Islet precursor cell (in vitro differentiated cells): ENCODE data around the gene SCNN1B.

Experiments used
- DNase-seq: peaks from one replicate; pipeline ENCODE4 v3.0.0-alpha.2; 2018

The SCNN1B gene

DNA sequence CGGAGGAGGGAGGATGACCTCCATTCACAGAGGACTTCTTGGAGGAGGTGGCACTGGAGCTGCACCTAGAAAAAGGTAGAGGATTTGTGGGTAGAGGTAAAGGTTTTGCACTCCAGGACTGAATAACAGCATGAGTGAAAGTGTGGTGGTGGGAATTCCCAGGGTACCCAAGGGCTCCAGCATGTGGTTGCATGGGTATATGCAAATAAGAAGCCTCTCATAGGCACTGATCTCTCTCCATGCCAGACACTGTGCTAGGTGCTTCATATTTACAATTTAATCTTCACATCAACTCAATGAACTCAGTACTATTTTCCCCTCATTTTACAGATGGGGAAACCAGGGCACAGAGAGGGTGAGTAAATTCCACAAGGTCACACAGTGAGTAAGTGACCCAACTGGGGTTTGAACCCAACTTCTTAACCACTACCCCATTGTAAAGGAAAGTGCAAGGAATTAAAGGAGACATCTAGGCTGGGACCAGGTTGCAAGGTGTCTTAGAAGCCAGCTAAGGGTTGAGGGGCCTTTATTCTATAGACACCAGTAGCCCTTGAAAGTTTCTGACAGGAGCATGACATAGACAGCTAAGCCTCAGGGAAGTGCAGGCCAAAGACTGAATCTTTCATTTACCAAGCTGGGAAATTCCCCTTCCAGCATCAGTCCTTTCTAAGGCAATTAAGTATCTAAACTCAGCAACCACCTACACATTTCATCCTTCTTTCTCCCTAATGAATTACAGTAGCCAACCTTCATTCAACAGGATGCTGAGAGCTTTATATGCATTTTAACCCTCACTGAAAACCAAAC, 21.3 kb downstream of the SCNN1B start:
- DNase-seq, result no peak

- DNase-seq, result no peak
These were observed 22.6 kb downstream of the SCNN1B start for GRCh38 chr16:23324727-23325126.

GRCh38 chr16:23327836-23328235, 25.7 kb downstream of the SCNN1B start:
- DNase-seq, result no peak

- no peak for DNase-seq
These were observed 28.1 kb downstream of the SCNN1B start for GRCh38 chr16:23330161-23330560.

DNA sequence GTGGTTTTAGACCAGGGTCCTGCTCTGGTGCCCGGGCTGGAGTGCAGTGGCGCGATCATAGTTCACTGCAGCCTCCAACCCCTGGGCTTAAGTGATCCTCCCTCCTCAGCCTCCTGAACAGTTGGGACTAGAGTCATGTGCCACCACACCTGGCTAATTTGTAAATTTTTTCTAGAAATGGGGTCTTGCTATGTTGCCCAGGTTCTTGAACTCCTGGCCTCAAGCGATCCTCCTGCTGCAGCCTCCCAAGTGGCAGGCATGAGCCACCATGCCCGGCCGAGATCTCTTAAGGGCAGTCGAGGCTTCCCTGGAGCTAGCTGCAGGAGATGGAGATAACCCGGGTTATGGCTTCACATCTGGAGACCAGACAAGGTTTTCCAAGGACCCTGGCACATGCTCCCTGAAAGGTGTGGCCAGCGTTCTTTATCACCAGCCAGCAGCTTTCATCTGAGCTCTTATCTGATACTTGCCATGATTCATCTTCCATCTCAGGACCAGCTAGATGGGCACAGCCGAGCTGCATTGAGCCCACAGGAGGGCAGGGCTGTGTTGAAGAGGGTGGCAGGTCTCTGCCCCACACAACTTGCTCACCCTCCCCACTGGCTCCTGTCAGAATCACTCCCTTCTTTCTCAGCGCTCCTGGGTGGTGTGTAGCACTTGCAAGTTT, 28.6 kb downstream of the SCNN1B start:
- DNase-seq, result no peak

DNA sequence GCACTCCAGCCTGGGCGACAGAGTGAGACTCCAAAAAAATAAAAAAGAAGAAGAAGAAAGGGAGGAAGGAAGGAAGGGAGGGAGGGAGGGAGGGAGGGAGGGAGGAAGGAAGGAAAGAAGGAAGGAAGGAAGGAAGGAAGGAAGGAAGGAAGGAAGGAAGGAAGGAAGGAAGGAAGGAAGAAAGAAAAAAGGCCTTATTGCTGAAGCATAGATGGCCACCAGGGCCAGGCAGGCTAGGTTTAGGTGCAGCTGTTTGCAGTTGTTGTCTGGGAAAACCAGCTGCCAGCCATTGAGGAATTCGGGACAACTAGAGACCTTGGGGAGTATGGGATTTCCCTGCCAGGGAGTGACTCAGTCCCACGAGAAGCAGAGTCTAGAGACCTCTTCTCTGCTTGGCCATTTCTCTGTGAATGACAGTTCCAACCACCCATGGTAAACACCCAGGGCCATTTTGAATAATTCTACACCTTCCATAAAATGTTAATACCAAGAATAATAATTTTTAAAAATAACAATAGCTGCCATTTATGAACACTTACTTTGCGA, 31.0 kb downstream of the SCNN1B start:
- DNase-seq, result no peak

GRCh38 chr16:23333831-23334456, 31.8 kb downstream of the SCNN1B start:
- no peak for DNase-seq

DNA sequence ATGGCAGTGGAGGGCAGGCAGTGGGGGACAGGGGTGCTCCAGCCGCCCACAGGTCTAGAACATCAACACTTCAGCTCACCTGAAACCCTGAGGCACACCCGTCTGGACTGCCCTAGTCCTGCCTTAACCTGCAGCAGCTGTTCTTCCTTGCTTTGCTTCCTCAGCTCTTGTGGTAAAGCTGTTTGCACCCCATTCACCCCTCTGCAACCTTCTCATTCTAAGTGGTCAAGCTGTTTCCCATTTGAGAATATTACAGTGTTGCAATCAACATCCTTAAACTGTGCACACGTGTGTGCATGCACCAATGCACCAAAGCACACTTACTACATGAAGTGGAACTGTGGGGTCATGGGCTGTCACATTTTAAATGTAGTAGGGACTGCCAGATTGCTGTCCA, 32.4 kb downstream of the SCNN1B start:
- no peak for DNase-seq

DNA sequence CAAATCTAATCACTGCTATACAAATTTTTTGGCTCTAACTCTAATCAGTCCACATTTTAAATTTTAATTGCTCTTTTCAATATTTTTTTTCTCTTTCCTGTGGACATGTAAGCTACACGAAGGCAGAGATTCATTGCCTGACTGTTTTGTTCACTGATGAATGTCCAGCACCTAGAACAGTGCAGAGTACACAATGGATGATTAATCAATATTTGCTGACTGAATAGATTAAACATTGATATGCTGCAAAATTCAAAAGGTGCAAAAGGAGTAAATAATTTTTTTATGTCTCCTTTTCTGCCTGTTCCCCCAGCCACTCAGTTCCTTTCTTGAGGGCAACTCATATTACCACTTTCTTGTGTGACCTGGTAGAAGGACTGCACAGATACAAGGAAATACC, 32.8 kb downstream of the SCNN1B start:
- DNase-seq, result no peak

GRCh38 chr16:23337836-23338550, 35.9 kb downstream of the SCNN1B start:
- no peak for DNase-seq

DNA sequence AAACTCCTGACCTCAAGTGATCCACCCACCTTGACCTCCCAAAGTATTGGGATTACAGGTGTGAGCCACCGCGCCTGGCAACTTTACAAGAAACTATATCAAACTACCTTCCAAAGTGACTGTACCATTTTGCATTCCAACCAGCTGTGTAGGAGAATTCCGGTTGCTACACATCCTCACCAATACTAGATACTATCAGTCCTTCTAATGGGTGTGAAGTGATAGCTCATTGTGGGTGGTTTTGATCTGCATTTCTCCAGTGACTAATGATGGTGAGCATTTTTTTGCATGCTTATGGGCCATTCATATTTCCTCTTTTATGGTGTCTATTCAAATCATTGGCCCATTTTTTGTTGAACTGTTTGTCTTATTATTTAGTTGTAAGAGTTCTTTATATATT, 37.7 kb downstream of the SCNN1B start:
- no peak for DNase-seq

- DNase-seq, result no peak
These were observed 40.1 kb downstream of the SCNN1B start for GRCh38 chr16:23342083-23342640.

GRCh38 chr16:23343643-23344612, 41.8 kb downstream of the SCNN1B start:
- no peak for DNase-seq

DNA sequence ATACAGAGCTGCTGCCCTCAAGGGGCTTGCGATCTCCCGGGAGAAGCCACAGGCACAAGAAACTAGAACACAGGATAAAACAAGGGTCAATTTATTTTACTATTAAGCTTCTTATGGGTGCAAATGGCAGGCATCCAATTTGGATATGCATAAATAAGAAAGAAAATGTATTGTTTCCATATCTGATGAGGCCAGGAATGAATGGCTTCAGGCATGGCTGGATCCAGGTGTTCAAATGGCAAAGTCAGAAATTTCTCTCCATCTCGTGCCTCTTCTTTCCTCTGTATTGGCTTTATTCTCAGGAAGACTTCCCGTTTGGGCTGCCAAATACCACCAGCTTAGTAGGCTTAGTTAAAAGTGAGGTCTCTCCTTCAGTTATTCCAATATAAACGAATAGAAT, 43.1 kb downstream of the SCNN1B start:
- no peak for DNase-seq

DNA sequence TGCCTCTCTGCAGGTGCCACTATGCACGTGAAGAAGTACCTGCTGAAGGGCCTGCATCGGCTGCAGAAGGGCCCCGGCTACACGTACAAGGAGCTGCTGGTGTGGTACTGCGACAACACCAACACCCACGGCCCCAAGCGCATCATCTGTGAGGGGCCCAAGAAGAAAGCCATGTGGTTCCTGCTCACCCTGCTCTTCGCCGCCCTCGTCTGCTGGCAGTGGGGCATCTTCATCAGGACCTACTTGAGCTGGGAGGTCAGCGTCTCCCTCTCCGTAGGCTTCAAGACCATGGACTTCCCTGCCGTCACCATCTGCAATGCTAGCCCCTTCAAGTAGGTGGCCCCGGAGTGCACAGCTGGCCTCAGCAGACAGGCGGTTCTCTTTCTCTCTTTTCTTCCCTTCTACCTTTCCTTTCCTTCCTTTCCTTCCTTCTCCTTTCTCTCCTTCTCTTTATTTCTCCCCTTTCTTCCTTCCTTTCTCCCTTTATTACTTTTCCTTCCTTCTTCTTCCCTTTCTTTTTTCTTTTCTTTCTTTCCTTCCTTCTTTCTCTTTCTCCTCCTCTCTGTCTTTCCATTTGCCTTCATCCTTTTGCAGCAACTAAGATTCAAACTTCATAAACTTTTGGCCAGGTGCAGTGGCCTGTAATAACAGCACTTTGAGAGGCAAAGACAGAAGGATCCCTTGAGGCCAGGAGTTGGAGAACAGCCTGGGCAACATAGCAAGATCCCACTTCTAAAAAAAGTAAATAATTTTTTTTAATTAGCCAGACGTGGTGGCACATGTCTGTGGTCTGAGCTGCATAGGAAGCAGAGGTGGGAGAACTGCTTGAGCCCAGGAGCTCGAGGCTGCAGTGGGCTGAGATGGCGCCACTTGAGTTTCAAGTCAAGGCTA, 46.7 kb downstream of the SCNN1B start:
- no peak for DNase-seq

DNA sequence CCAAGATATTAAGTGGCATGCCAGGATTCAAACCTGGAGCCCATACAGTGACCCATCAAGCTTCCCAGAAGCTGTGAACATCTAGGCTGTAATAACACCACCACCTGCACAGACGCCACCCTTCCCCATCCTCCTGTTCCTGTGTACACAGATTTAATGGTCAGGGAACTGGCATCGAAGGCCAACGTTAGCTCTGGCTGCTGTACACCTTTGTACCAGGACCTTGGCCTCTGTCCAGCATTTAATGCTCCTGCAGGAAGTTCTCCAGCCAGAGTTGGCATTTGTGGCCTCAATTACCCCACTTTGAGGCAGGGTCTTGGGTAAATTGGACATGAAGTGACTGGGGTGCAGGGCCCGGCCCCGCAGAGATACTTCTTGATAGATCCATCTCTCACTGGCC, 49.3 kb downstream of the SCNN1B start:
- no peak for DNase-seq

DNA sequence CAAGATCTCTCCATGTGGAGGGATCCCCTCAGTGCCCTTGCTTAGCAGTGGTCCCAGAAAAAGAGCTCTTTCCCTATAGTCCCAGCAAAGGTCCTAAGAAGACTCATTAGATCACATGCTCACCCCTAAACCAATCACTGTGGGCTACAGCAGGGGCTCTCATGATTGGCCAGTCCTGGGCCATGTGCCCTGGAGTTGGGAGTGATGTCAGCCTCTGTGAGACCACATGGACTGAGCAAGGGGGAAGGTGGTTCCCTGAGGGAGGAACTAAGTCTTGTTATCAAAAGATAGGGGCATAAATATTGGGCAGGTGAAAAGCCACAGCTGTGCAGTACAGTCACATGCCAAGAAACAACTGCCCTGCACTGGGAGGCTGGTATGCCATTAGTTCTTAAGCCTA, 51.3 kb downstream of the SCNN1B start:
- DNase-seq, result no peak

- DNase-seq, result no peak
These were observed 52.1 kb downstream of the SCNN1B start for GRCh38 chr16:23354246-23354645.

- DNase-seq, result no peak
These were observed 53.1 kb downstream of the SCNN1B start for GRCh38 chr16:23355106-23355670.

DNA sequence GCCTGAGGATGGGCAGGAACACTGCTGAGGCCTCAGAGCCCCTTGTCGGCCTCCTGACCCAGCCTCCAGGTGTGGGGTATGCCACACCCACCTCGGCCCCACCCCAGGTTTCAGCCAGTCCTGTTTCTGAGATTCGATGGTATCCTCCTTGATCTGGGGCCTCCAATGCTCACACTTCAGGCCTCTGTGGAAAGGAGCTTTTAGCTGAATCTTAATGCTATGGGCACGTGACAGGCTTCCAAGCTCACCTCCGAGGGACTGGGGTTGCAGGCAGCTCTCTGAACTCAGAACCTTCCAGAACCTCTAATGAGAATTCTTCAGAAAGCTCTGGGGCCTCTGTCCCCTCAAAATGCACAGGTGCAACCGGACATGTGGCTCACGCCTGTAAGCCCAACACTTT, 54.8 kb downstream of the SCNN1B start:
- no peak for DNase-seq
